ENCODE measurements around the gene THSD4.

Gene THSD4

DNA sequence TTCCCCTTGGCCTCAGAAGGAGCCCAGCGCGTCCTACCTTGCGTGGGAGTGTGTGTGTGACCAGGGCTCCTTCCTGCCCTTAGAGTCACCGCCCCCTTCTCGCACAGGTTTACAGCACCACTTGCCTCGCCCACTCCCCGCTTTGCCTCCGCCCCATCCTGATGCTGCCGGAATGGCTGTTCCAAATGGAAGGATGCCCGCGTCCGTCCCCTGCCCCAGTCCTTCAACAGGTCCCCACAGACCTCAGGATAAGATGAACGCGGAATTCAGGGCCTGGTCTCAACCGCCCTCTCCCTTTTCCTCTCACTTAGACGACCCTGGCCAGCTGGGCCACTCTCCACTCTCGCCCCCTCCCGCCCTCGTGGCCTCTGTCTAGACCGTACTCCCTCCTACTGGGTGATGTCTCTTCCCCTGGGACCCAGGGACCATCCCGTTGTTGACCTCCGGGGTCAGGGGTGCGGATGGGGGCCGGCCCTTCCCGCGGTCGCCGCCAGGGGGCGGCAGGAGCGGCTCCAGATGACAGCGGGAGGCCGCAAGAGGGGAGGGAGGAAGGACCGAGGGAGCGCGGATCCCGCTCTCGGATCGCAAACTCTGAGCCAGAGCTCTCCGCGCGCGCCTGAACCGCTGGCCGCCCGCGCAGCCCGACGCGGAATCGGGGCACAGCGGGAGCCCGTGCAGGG, at the start of gene THSD4:
Gene THSD4, plus strand, starts transcription at position 585 of the 680 bp plus-strand sequence.
- no peak within 1 kb of the TSS for H3K27ac ChIP-seq (ENCODE audit: low read depth, low read length)
- no peaks in the 10 kb centered on the region for H3K9me3 ChIP-seq (ENCODE audit: control insufficient read depth, insufficient read depth, low read length)
- H3K36me3 ChIP-seq (ENCODE audit: control insufficient read depth, low read length) = no peaks in the 10 kb centered on the region
- TF ChIP-seq, protein P1, sequence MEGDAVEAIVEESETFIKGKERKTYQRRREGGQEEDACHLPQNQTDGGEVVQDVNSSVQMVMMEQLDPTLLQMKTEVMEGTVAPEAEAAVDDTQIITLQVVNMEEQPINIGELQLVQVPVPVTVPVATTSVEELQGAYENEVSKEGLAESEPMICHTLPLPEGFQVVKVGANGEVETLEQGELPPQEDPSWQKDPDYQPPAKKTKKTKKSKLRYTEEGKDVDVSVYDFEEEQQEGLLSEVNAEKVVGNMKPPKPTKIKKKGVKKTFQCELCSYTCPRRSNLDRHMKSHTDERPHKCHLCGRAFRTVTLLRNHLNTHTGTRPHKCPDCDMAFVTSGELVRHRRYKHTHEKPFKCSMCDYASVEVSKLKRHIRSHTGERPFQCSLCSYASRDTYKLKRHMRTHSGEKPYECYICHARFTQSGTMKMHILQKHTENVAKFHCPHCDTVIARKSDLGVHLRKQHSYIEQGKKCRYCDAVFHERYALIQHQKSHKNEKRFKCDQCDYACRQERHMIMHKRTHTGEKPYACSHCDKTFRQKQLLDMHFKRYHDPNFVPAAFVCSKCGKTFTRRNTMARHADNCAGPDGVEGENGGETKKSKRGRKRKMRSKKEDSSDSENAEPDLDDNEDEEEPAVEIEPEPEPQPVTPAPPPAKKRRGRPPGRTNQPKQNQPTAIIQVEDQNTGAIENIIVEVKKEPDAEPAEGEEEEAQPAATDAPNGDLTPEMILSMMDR (IDR thresholded peaks at IDR 0.05; ENCODE audit: low read depth, low read length, poor library complexity, severe bottlenecking) = peak; percentile 71
- no peak for TF ChIP-seq EZH2phosphoT487 (IDR thresholded peaks at IDR 0.05; ENCODE audit: borderline replicate concordance, low read length)
- H3K4me3 ChIP-seq (ENCODE audit: low read length) = no peak within 1 kb of the TSS
- H4K20me1 ChIP-seq (ENCODE audit: control insufficient read depth, insufficient read depth, low read depth, low read length) = no peaks in the 10 kb centered on the region
- no peaks in the 10 kb centered on the region for H3K79me2 ChIP-seq (ENCODE audit: control insufficient read depth, low read length)
- H3K27me3 ChIP-seq (ENCODE audit: control insufficient read depth, low read length) = no peaks in the 10 kb centered on the region; the same call in 1 of the 2 replicates
- H3K9me2 ChIP-seq (replicated peaks; ENCODE audit: control insufficient read depth, low read length) = no peaks in the 10 kb centered on the region
- H3K4me1 ChIP-seq (ENCODE audit: control insufficient read depth, low read length) = no peaks in the 10 kb centered on the region
- no peak within 1 kb of the TSS for H3K4me2 ChIP-seq (ENCODE audit: low read length)
- no peaks in the 10 kb centered on the region for H3F3A ChIP-seq (ENCODE audit: control insufficient read depth, insufficient read depth)

- no peaks in the 10 kb centered on the region for H3K79me2 ChIP-seq (ENCODE audit: control insufficient read depth, low read length)
Measured at GRCh38 chr15:71066983-71067382, 48.3 kb upstream of the THSD4 start.

GRCh38 chr15:71069693-71070092, 45.6 kb upstream of the THSD4 start:
- Histone ChIP-seq H3K9me2 (replicated peaks; ENCODE audit: control insufficient read depth, low read length) (no peaks in the 10 kb centered on the region), H3K4me2 (ENCODE audit: low read length) (no peak overlapping the region), H3K4me1 (ENCODE audit: control insufficient read depth, low read length) (no peaks in the 10 kb centered on the region), H3F3A (ENCODE audit: control insufficient read depth, insufficient read depth) (no peaks in the 10 kb centered on the region), H3K27me3 (ENCODE audit: control insufficient read depth, low read length) (no peaks in the 10 kb centered on the region), H3K9me3 (ENCODE audit: control insufficient read depth, insufficient read depth, low read length) (no peaks in the 10 kb centered on the region), H3K79me2 (ENCODE audit: control insufficient read depth, low read length) (no peaks in the 10 kb centered on the region), H3K36me3 (ENCODE audit: control insufficient read depth, low read length) (no peaks in the 10 kb centered on the region), H3K4me3 (ENCODE audit: low read length) (no peak overlapping the region), H3K27ac (ENCODE audit: low read depth, low read length) (no peak overlapping the region), H4K20me1 (ENCODE audit: control insufficient read depth, insufficient read depth, low read depth, low read length) (no peaks in the 10 kb centered on the region)
- TF ChIP-seq, protein P1 (IDR thresholded peaks at IDR 0.05; ENCODE audit: low read depth, low read length, poor library complexity, severe bottlenecking) = no peak
- TF ChIP-seq EZH2phosphoT487 (IDR thresholded peaks at IDR 0.05; ENCODE audit: borderline replicate concordance, low read length) = no peak

More at GRCh38 chr15:71066983-71067382, 48.3 kb upstream of the THSD4 start:
- TF ChIP-seq, protein P1 (IDR thresholded peaks at IDR 0.05; ENCODE audit: low read depth, low read length, poor library complexity, severe bottlenecking) = no peak
- no peak for TF ChIP-seq EZH2phosphoT487 (IDR thresholded peaks at IDR 0.05; ENCODE audit: borderline replicate concordance, low read length)
- Histone ChIP-seq H3K36me3 (ENCODE audit: control insufficient read depth, low read length) (no peaks in the 10 kb centered on the region), H3K9me3 (ENCODE audit: control insufficient read depth, insufficient read depth, low read length) (no peaks in the 10 kb centered on the region), H3F3A (ENCODE audit: control insufficient read depth, insufficient read depth) (no peaks in the 10 kb centered on the region), H4K20me1 (ENCODE audit: control insufficient read depth, insufficient read depth, low read depth, low read length) (no peaks in the 10 kb centered on the region), H3K4me3 (ENCODE audit: low read length) (no peak overlapping the region), H3K27ac (ENCODE audit: low read depth, low read length) (no peak overlapping the region), H3K9me2 (replicated peaks; ENCODE audit: control insufficient read depth, low read length) (no peaks in the 10 kb centered on the region), H3K4me2 (ENCODE audit: low read length) (no peak overlapping the region), H3K27me3 (ENCODE audit: control insufficient read depth, low read length) (no peaks in the 10 kb centered on the region), H3K4me1 (ENCODE audit: control insufficient read depth, low read length) (no peaks in the 10 kb centered on the region)
